Parathyroid adenoma (tissue), 2 donors: ENCODE measurements around the gene PEF1.

Source experiments
- H2AFZ ChIP-seq: fragments of 300-600 bp; sonication (generic); one replicate; pipeline ENCODE4 v1.7.0; 2017; ENCODE audit warnings: antibody characterized with exemption, mild to moderate bottlenecking
- H3K27ac ChIP-seq: fragments of 300-600 bp; sonication (generic); one replicate; pipeline ENCODE4 v1.7.0; 2017
- H3K27me3 ChIP-seq: fragments of 300-600 bp; sonication (generic); one replicate; pipeline ENCODE4 v1.7.0; 2017; ENCODE audit warnings: low read length; ENCODE audit not compliant: control insufficient read depth, insufficient read depth
- H3K36me3 ChIP-seq: fragments of 300-600 bp; sonication (generic); one replicate; pipeline ENCODE4 v1.7.0; 2017; ENCODE audit warnings: low read length; ENCODE audit not compliant: control insufficient read depth, insufficient read depth
- H3K4me1 ChIP-seq: fragments of 300-600 bp; sonication (generic); one replicate; pipeline ENCODE4 v1.7.0; 2017; ENCODE audit warnings: control low read depth
- H3K4me2 ChIP-seq: fragments of 300-600 bp; sonication (generic); one replicate; pipeline ENCODE4 v1.7.0; 2017; ENCODE audit warnings: low read length
- H3K4me3 ChIP-seq: fragments of 300-600 bp; sonication (generic); one replicate; pipeline ENCODE4 v1.7.0; 2017; ENCODE audit warnings: low read depth, low read length
- H3K79me2 ChIP-seq: fragments of 300-600 bp; sonication (generic); one replicate; pipeline ENCODE4 v1.7.0; 2017; ENCODE audit warnings: control low read depth
- H3K9ac ChIP-seq: fragments of 300-600 bp; sonication (generic); one replicate; pipeline ENCODE4 v1.7.0; 2017; ENCODE audit warnings: mild to moderate bottlenecking
- H3K9me3 ChIP-seq: fragments of 300-600 bp; sonication (generic); one replicate; pipeline ENCODE4 v1.7.0; 2017; ENCODE audit warnings: low read length; ENCODE audit not compliant: control insufficient read depth
- CTCF ChIP-seq: fragments of 300-600 bp; sonication (generic); IDR thresholded peaks from one replicate; pipeline ENCODE4 v1.7.0; 2017; ENCODE audit warnings: antibody characterized with exemption, mild to moderate bottlenecking
- donor health status: primary hyperparathyroidism.

PEF1 gene

GRCh38 chr1:31659889-31660288 is 15.2 kb upstream of the PEF1 start:
- Histone ChIP-seq H3K27ac (no peak overlapping the region), H3K4me2 (no peak overlapping the region), H3K27me3 (no peaks in the 10 kb centered on the region), H2AFZ (no peak overlapping the region), H3K4me1 (no peaks in the 10 kb centered on the region), H3K9me3 (no peaks in the 10 kb centered on the region), H3K9ac (no peak overlapping the region), H3K4me3 (no peak overlapping the region), H3K36me3 (no peaks in the 10 kb centered on the region), H3K79me2 (no peaks in the 10 kb centered on the region)
- no peak for TF ChIP-seq CTCF

GRCh38 chr1:31658721-31659120 is 14.0 kb upstream of the PEF1 start:
- H3K9ac ChIP-seq, result no peak overlapping the region
- TF ChIP-seq CTCF, result no peak
- no peak overlapping the region for H2AFZ ChIP-seq
- H3K9me3 ChIP-seq, result no peaks in the 10 kb centered on the region
- H3K4me2 ChIP-seq, result no peak overlapping the region
- H3K4me1 ChIP-seq, result no peaks in the 10 kb centered on the region
- H3K4me3 ChIP-seq, result no peak overlapping the region
- H3K27ac ChIP-seq, result no peak overlapping the region
- no peaks in the 10 kb centered on the region for H3K27me3 ChIP-seq
- no peaks in the 10 kb centered on the region for H3K36me3 ChIP-seq
- no peaks in the 10 kb centered on the region for H3K79me2 ChIP-seq

- Histone ChIP-seq H3K27me3 (no peaks in the 10 kb centered on the region), H3K9ac (no peak overlapping the region), H3K79me2 (no peaks in the 10 kb centered on the region), H3K4me1 (no peaks in the 10 kb centered on the region), H3K27ac (no peak overlapping the region), H3K36me3 (no peaks in the 10 kb centered on the region), H3K4me3 (no peak overlapping the region), H3K4me2 (no peak overlapping the region), H2AFZ (no peak overlapping the region), H3K9me3 (no peaks in the 10 kb centered on the region)
- TF ChIP-seq CTCF, result no peak
Observed at GRCh38 chr1:31657972-31658510, 13.4 kb upstream of the PEF1 start.

- no peak for TF ChIP-seq CTCF
- H2AFZ ChIP-seq, result no peak overlapping the region
- no peak overlapping the region for H3K4me3 ChIP-seq
- no peaks in the 10 kb centered on the region for H3K36me3 ChIP-seq
- no peak overlapping the region for H3K27ac ChIP-seq
- H3K9ac ChIP-seq, result no peak overlapping the region
- H3K27me3 ChIP-seq, result no peaks in the 10 kb centered on the region
- H3K4me2 ChIP-seq, result no peak overlapping the region
- H3K79me2 ChIP-seq, result no peaks in the 10 kb centered on the region
- H3K9me3 ChIP-seq, result no peaks in the 10 kb centered on the region
- no peaks in the 10 kb centered on the region for H3K4me1 ChIP-seq
Observed at GRCh38 chr1:31657020-31657804, 12.5 kb upstream of the PEF1 start.

- no peaks in the 10 kb centered on the region for H3K27me3 ChIP-seq
- no peak overlapping the region for H3K27ac ChIP-seq
- H2AFZ ChIP-seq, result no peak overlapping the region
- H3K4me2 ChIP-seq, result no peak overlapping the region
- H3K9ac ChIP-seq, result no peak overlapping the region
- no peaks in the 10 kb centered on the region for H3K79me2 ChIP-seq
- H3K4me1 ChIP-seq, result peaks cover 4% of the 10 kb centered on the region
- no peaks in the 10 kb centered on the region for H3K9me3 ChIP-seq
- no peaks in the 10 kb centered on the region for H3K36me3 ChIP-seq
- TF ChIP-seq CTCF, result no peak
- H3K4me3 ChIP-seq, result no peak overlapping the region
Observed at GRCh38 chr1:31655756-31656155, 11.1 kb upstream of the PEF1 start.
